Natural killer cell (primary cell): Measurements from ENCODE around the gene EXO1. TPM values are rescaled to one million over a fixed set of nuclear protein-coding genes. Genes with fewer than 3 reads are reported as not detected.
"Not testable (repeated sequence)": the region's sequence is repeated elsewhere in the genome, so short reads cannot be mapped to it uniquely, and the experiment has no call there.

ENCODE experiments used
- ATAC-seq, 3 donors: fragments of 150-1000 bp in 2 of 3; fragments of 200-7000 bp in 1 of 3; cut with Tn5 transposase; 1 replicate in 1 of 3; 2 replicates in 2 of 3; pipeline ENCODE4 v1.10.0; 2021; ENCODE audit warnings: mild to moderate bottlenecking in 2 of 3, moderate library complexity in 2 of 3
- DNase-seq, 2 donors: peaks; one replicate each; pipeline versions ENCODE4 v3.0.0 to v3.0.0-alpha.2; 2013 to 2021; ENCODE audit warnings: mixed read lengths in 1 of 2
- H3K27ac ChIP-seq: one replicate; pipeline ENCODE4 v1.5.1; 2013; ENCODE audit warnings: mild to moderate bottlenecking, low read length
- H3K27me3 ChIP-seq: one replicate; pipeline ENCODE4 v1.6.1; 2013; ENCODE audit warnings: low read length; ENCODE audit not compliant: control insufficient read depth, insufficient read depth
- H3K36me3 ChIP-seq: one replicate; pipeline ENCODE4 v1.6.1; 2013; ENCODE audit warnings: low read length; ENCODE audit not compliant: control insufficient read depth, insufficient read depth
- H3K4me1 ChIP-seq: one replicate; pipeline ENCODE4 v1.6.1; 2013; ENCODE audit warnings: low read length; ENCODE audit not compliant: control insufficient read depth, insufficient read depth
- H3K4me3 ChIP-seq: one replicate; pipeline ENCODE4 v1.5.1; 2013; ENCODE audit warnings: low read length
- H3K9me3 ChIP-seq: one replicate; pipeline ENCODE4 v1.6.1; 2013; ENCODE audit warnings: low read length; ENCODE audit not compliant: control insufficient read depth, insufficient read depth
- H3K27ac Mint-ChIP-seq, 2 donors: one replicate each; pipeline ENCODE4 v1.8.0; 2022; ENCODE audit warnings: mild to moderate bottlenecking in 2 of 2, mixed read lengths in 2 of 2, moderate library complexity in 1 of 2
- H3K27me3 Mint-ChIP-seq, 2 donors: one replicate each; pipeline ENCODE4 v1.8.0; 2022; ENCODE audit warnings: low read depth in 2 of 2, mixed read lengths in 2 of 2
- H3K36me3 Mint-ChIP-seq: one replicate; pipeline ENCODE4 v1.8.0; 2022; ENCODE audit warnings: mixed read lengths
- H3K4me1 Mint-ChIP-seq, 2 donors: one replicate each; pipeline ENCODE4 v1.8.0; 2022; ENCODE audit warnings: mixed read lengths in 2 of 2
- H3K4me3 Mint-ChIP-seq: one replicate; pipeline ENCODE4 v1.8.0; 2022; ENCODE audit warnings: mild to moderate bottlenecking, moderate library complexity, mixed read lengths
- H3K9me3 Mint-ChIP-seq, 2 donors: one replicate each; pipeline ENCODE4 v1.8.0; 2022; ENCODE audit warnings: mixed read lengths in 2 of 2
- WGBS: methylation state at CpG from one replicate; pipeline ENCODE4 v1.1.7; 2013; ENCODE audit warnings: missing lambda C conversion rate; ENCODE audit not compliant: insufficient coverage; 5-methylcytosine and 5-hydroxymethylcytosine counted together
- intact Hi-C: fragments of 100-400 bp; cut with micrococcal nuclease; formaldehyde crosslinking; loops from one replicate; pipeline ENCODE4 v1.14.2; 2022
- total RNA-seq, 4 donors: library from RNA; stranded (reverse); fragments of 120-200 nt in 1 of 4; gene quantifications; one replicate each; pipeline versions ENCODE4 v1.2.3 to v1.2.4, GENCODE V29; 2013 to 2022
- TF ChIP-seq, protein P1 (sequence below): fragments of 200-600 bp; IDR thresholded peaks from one replicate; pipeline ENCODE4 v1.8.0; 2022; ENCODE audit warnings: antibody characterized with exemption

EXO1 gene
- total RNA-seq, 3 donors from 2014 or later (not counting 1 experiment from before 2014, with no cell fraction given): 1.6 to 2.7 (median 1.7) TPM

DNA sequence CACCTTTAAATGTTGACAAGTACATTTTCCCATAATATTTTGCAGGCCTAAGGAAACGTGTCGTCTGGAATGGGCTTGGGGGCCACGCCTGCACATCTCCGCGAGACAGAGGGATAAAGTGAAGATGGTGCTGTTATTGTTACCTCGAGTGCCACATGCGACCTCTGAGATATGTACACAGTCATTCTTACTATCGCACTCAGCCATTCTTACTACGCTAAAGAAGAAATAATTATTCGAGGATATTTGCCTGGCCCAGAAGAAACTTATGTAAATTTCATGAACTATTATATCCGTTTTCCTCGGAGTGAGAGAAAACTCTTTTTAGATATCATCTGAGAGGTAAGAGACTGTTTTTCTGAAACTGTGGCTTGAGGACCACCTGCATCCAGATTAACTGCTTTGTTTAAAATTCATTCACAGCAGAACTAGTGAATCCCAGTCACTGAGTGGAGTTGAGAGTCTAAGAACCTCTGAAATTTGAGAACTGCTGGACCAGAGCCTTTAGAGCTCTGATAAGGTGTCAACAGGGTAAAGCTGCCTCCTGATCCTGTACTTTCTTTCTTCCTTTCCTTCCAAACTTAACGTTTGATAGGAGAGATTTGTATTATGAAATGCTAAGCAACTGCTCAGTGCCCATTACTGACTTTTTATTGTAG, 811 bp downstream of the EXO1 start:
- peaks cover 7% of the 10 kb centered on the region for H3K4me1 ChIP-seq
- H3K9me3 ChIP-seq: no peaks in the 10 kb centered on the region
- no peak overlapping the region for H3K27ac ChIP-seq
- H3K27ac Mint-ChIP-seq: peak overlapping the region; percentile 98 to 99
- DNase-seq (no peak), ATAC-seq (no peak)
- no peaks in the 10 kb centered on the region for H3K36me3 Mint-ChIP-seq
- no peaks in the 10 kb centered on the region for H3K36me3 ChIP-seq
- 25% methylated on average over 12 of the region's 13 CpGs for WGBS
- H3K4me3 Mint-ChIP-seq: peak overlapping the region; percentile 99
- H3K27me3 Mint-ChIP-seq: peaks cover 2 to 3% of the 10 kb centered on the region in 2 donors
- TF ChIP-seq, protein P1, sequence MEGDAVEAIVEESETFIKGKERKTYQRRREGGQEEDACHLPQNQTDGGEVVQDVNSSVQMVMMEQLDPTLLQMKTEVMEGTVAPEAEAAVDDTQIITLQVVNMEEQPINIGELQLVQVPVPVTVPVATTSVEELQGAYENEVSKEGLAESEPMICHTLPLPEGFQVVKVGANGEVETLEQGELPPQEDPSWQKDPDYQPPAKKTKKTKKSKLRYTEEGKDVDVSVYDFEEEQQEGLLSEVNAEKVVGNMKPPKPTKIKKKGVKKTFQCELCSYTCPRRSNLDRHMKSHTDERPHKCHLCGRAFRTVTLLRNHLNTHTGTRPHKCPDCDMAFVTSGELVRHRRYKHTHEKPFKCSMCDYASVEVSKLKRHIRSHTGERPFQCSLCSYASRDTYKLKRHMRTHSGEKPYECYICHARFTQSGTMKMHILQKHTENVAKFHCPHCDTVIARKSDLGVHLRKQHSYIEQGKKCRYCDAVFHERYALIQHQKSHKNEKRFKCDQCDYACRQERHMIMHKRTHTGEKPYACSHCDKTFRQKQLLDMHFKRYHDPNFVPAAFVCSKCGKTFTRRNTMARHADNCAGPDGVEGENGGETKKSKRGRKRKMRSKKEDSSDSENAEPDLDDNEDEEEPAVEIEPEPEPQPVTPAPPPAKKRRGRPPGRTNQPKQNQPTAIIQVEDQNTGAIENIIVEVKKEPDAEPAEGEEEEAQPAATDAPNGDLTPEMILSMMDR: no peak
- H3K4me3 ChIP-seq: no peak overlapping the region
- intact Hi-C loops: loop anchor here (5.0 kb wide), 3 partner anchors 317 to 1408 kb away; partner anchors contain the start of genes CEP170, FH, KMO and SDCCAG8
- H3K27me3 ChIP-seq: no peaks in the 10 kb centered on the region
- peaks cover 16% of the 10 kb centered on the region in 2 donors for H3K4me1 Mint-ChIP-seq
- no peaks in the 10 kb centered on the region for H3K9me3 Mint-ChIP-seq

DNA sequence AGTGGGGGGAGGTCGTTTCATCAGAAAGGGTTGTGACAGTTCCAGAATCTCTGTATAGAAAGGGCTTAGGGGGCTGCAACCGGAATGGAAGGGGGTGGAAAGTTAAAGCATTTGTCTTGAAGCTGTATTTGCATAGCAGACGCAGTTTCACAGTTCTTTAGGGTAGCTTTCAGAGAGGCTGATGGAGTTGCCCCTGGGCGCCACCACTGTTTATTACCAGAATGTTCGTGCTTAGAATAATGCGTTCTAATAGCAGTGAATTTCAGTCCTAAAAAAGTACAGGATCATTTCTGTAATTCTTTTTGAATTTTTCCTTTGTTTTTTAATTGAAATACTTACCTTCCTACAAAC, 1.3 kb downstream of the EXO1 start:
- no peak overlapping the region for H3K4me3 ChIP-seq
- peaks cover 7% of the 10 kb centered on the region for H3K4me1 ChIP-seq
- H3K36me3 ChIP-seq: no peaks in the 10 kb centered on the region
- H3K27me3 ChIP-seq: no peaks in the 10 kb centered on the region
- Mint-ChIP-seq H3K9me3 (no peaks in the 10 kb centered on the region), H3K36me3 (no peaks in the 10 kb centered on the region), H3K27me3 (no peaks in the 10 kb centered on the region), H3K4me3 (peak overlapping the region; percentile 99), H3K4me1 (peaks cover 16% of the 10 kb centered on the region in 2 donors), H3K27ac (no peak overlapping the region)
- H3K9me3 ChIP-seq: no peaks in the 10 kb centered on the region
- intact Hi-C loops: loop anchor here (5.0 kb wide), 3 partner anchors 317 to 1408 kb away; partner anchors contain the start of genes CEP170, FH, KMO and SDCCAG8
- TF ChIP-seq, protein P1: no peak
- DNase-seq: no peak
- 80% methylated on average over 6 of the region's 6 CpGs for WGBS
- H3K27ac ChIP-seq: no peak overlapping the region
- ATAC-seq: no peak

DNA sequence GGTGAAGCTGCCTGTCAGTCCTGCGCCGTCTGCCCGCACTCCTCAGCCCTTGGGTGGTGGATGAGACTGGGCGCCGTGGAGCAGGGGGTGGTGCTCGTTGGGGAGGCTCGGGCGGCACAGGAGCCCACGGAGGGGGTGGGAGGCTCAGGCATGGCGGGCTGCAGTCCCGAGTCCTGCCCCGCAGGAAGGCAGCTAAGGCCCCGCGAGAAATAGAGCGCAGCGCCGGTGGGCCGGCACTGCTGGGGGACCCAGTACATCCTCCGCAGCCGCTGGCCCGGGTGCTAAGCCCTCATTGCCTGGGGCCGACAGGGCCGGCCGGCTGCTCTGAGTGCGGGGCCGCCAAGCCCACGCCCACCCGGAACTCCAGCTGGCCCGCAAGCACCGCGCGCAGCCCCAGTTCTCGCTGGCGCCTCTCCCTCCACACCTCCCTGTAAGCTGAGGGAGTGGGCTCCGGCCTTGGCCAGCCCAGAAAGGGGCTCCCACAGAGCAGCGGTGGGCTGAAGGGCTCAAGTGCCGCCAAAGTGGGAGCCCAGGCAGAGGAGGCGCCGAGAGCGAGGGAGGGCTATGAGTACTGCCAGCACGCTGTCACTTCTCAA, 7.6 kb downstream of the EXO1 start:
- H3K27ac ChIP-seq, H3K9me3 Mint-ChIP-seq, DNase-seq, H3K36me3 ChIP-seq, H3K27me3 ChIP-seq, H3K27me3 Mint-ChIP-seq, H3K9me3 ChIP-seq, H3K4me3 Mint-ChIP-seq, H3K4me1 ChIP-seq, H3K4me1 Mint-ChIP-seq, ATAC-seq, H3K27ac Mint-ChIP-seq, H3K4me3 ChIP-seq, intact Hi-C loops, H3K36me3 Mint-ChIP-seq: not testable (repeated sequence)
- WGBS: 98% methylated on average over 41 of the region's 41 CpGs

- no peaks in the 10 kb centered on the region for H3K4me1 Mint-ChIP-seq
- no peaks in the 10 kb centered on the region for H3K9me3 Mint-ChIP-seq
- H3K27me3 ChIP-seq: no peaks in the 10 kb centered on the region
- intact Hi-C loops: no loop called here
- no peak for ATAC-seq
- H3K27me3 Mint-ChIP-seq: no peaks in the 10 kb centered on the region
- no peak overlapping the region for H3K4me3 ChIP-seq
- H3K4me1 ChIP-seq: no peaks in the 10 kb centered on the region
- WGBS: 63% methylated on average over 4 of the region's 6 CpGs
- no peaks in the 10 kb centered on the region for H3K36me3 ChIP-seq
- no peaks in the 10 kb centered on the region for H3K9me3 ChIP-seq
- no peak for DNase-seq
- H3K36me3 Mint-ChIP-seq: no peaks in the 10 kb centered on the region
- TF ChIP-seq, protein P1: no peak
- H3K27ac Mint-ChIP-seq: no peak overlapping the region
- H3K4me3 Mint-ChIP-seq: no peak overlapping the region
- no peak overlapping the region for H3K27ac ChIP-seq
Observed at GRCh38 chr1:241857131-241857530, 9.1 kb downstream of the EXO1 start.
